Sigmoid colon (tissue), 7 donors: ENCODE measurements around the gene OLFM4. TPM values are rescaled to one million over a fixed set of nuclear protein-coding genes. Genes with fewer than 3 reads are reported as not detected.

Experiments used
- DNase-seq: peaks from one replicate; pipeline ENCODE4 v3.0.0-alpha.2; 2019
- H3K27ac ChIP-seq, 4 donors: fragments of 200-600 bp; sonication (generic); one replicate each; pipeline ENCODE4 v1.5.1; 2016 to 2019; ENCODE audit warnings: mild to moderate bottlenecking in 1 of 4
- H3K27me3 ChIP-seq, 3 donors: fragments of 200-600 bp; sonication (generic); one replicate each; pipeline ENCODE4 v1.5.1; 2019; ENCODE audit warnings: mild to moderate bottlenecking in 1 of 3
- H3K36me3 ChIP-seq, 4 donors: fragments of 200-600 bp; sonication (generic); one replicate each; pipeline ENCODE4 v1.5.1; 2016 to 2019
- H3K4me1 ChIP-seq, 4 donors: fragments of 200-600 bp; sonication (generic); one replicate each; pipeline ENCODE4 v1.5.1; 2017 to 2019
- H3K4me3 ChIP-seq, 4 donors: fragments of 200-600 bp; sonication (generic); one replicate each; pipeline ENCODE4 v1.5.1; 2017 to 2019; ENCODE audit warnings: mild to moderate bottlenecking in 2 of 4, moderate library complexity in 1 of 4
- H3K9me3 ChIP-seq, 4 donors: fragments of 200-600 bp in 3 of 4; sonication (generic) in 3 of 4; one replicate each; pipeline versions ENCODE4 v1.5.1 to v1.6.1; 2013 to 2019
- EP300 ChIP-seq, 4 donors: sonication (generic); formaldehyde crosslinking; IDR thresholded peaks; one replicate each; pipeline ENCODE4 v1.6.1; 2017; ENCODE audit warnings: antibody characterized with exemption in 4 of 4
- POLR2A ChIP-seq, 2 donors: fragments of 450-650 bp; IDR thresholded peaks; one replicate each; pipeline ENCODE4 v1.6.1; 2016; ENCODE audit warnings: antibody characterized with exemption in 2 of 2, mild to moderate bottlenecking in 2 of 2, moderate library complexity in 2 of 2
- POLR2AphosphoS5 ChIP-seq, 4 donors: sonication (generic); formaldehyde crosslinking; IDR thresholded peaks; one replicate each; pipeline ENCODE4 v1.6.1; 2017; ENCODE audit warnings: antibody characterized with exemption in 4 of 4
- WGBS, 2 donors: extraction: QIAGEN DNeasy Blood & Tissue Kit; methylation state at CpG; one replicate each; pipeline ENCODE4 v1.1.7; 2013; 5-methylcytosine and 5-hydroxymethylcytosine counted together
- intact Hi-C: fragments of 100-400 bp; cut with DNase I; formaldehyde crosslinking; loops from one replicate; pipeline ENCODE4 v1.15.1; 2023
- polyA plus RNA-seq, 3 donors: library from polyadenylated mRNA; stranded (reverse); fragments of 200-250 nt; gene quantifications; one replicate each; pipeline ENCODE4 v1.2.3, GENCODE V29; 2013
- total RNA-seq, 4 donors: library from RNA; depleted of rRNA; stranded (reverse); fragments of >200 nt; gene quantifications; one replicate each; pipeline ENCODE4 v1.1.0, GENCODE V29; 2016
- TF ChIP-seq, protein P1 (sequence below), 4 experiments: fragments of 450-650 bp in 3 of 4; fragments of 200-600 bp in 1 of 4; IDR thresholded peaks; one replicate each; pipeline ENCODE4 v1.5.1; 2016 to 2019; ENCODE audit warnings: antibody characterized with exemption in 4 of 4, mild to moderate bottlenecking in 3 of 4, moderate library complexity in 2 of 4
- donor health status: healthy with polysubstance abuse.
- donor health status: Bipolar disorder and iron deficiency.
- donor health status: healthy.

OLFM4 gene
- total and polyA plus RNA-seq, 7 donors = 0.16 to 780 (median 5.7) TPM; not detected in 1

DNA sequence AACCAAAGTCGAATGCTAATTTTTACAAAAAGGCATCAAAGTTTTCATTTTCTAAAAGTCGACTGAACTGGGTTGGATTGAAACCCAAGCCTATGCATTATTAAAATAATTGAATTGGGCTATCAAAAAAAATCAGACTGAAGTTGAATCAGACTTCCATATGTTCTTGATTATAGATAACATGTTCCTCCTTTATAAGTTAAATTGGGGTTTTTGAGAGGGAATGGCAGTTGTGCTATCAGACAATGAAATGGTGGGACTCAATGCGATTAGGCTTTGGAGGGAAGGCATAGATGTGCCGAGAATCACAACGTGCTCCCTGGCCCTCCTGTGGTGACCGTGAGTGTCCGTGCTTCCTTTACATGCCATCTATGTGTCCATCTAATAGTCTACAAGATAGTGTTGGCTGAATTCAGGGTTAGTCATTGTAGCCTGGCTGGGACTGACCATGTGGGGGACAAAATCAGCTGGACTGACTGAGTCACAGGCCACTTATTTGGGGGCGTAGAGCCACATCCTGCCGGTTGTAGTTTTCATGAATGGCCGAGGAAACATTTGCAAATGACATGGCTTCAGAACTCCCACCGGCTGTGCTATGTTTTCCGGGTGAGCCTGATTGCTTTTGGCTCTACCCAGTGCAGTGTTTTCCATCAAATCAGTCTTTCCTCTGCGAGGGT lies 37.1 kb upstream of the OLFM4 start:
- H3K27ac ChIP-seq = no peak overlapping the region
- TF ChIP-seq, protein P1, sequence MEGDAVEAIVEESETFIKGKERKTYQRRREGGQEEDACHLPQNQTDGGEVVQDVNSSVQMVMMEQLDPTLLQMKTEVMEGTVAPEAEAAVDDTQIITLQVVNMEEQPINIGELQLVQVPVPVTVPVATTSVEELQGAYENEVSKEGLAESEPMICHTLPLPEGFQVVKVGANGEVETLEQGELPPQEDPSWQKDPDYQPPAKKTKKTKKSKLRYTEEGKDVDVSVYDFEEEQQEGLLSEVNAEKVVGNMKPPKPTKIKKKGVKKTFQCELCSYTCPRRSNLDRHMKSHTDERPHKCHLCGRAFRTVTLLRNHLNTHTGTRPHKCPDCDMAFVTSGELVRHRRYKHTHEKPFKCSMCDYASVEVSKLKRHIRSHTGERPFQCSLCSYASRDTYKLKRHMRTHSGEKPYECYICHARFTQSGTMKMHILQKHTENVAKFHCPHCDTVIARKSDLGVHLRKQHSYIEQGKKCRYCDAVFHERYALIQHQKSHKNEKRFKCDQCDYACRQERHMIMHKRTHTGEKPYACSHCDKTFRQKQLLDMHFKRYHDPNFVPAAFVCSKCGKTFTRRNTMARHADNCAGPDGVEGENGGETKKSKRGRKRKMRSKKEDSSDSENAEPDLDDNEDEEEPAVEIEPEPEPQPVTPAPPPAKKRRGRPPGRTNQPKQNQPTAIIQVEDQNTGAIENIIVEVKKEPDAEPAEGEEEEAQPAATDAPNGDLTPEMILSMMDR (IDR thresholded peaks at IDR 0.05) = no peak
- TF ChIP-seq POLR2A (IDR thresholded peaks at IDR 0.05) (no peak), EP300 (IDR thresholded peaks at IDR 0.05) (no peak), POLR2AphosphoS5 (IDR thresholded peaks at IDR 0.05) (no peak)
- H3K4me3 ChIP-seq = no peak overlapping the region
- H3K4me1 ChIP-seq = no peaks in the 10 kb centered on the region
- intact Hi-C loops = no loop called here
- 94 to 95% methylated on average over 13 of the region's 13 CpGs for WGBS, 2 donors
- no peaks in the 10 kb centered on the region for H3K9me3 ChIP-seq
- no peaks in the 10 kb centered on the region for H3K36me3 ChIP-seq
- no peak for DNase-seq
- no peaks in the 10 kb centered on the region for H3K27me3 ChIP-seq

DNA sequence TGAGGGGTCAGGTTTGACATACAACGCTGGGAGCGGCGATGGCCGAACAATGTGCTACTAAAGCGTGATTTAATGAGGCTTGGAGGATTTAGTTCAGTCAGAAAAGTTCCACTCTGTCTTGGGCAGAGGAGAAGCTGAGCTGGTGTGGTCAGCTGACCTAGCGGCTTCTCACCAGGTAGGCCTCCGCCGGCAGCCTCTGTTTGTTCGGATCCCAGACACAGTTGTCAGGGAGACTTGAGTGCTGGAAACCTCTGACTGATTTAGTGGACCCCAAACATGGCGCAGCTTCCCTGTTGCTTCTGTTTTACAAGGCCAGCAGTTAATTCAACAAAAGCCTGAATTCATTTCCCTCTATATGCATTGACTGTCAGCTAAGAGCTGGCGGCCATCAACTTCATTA lies 36.5 kb upstream of the OLFM4 start:
- no peaks in the 10 kb centered on the region for H3K9me3 ChIP-seq
- no peaks in the 10 kb centered on the region for H3K36me3 ChIP-seq
- no peak overlapping the region for H3K4me3 ChIP-seq
- H3K27me3 ChIP-seq = no peaks in the 10 kb centered on the region
- intact Hi-C loops = no loop called here
- DNase-seq = no peak
- no peak overlapping the region for H3K27ac ChIP-seq
- no peaks in the 10 kb centered on the region for H3K4me1 ChIP-seq
- TF ChIP-seq, protein P1 (IDR thresholded peaks at IDR 0.05) = no peak
- TF ChIP-seq POLR2AphosphoS5 (IDR thresholded peaks at IDR 0.05) (no peak), POLR2A (IDR thresholded peaks at IDR 0.05) (no peak), EP300 (IDR thresholded peaks at IDR 0.05) (no peak)
- WGBS, 2 donors = 95 to 97% methylated on average over 11 of the region's 11 CpGs

DNA sequence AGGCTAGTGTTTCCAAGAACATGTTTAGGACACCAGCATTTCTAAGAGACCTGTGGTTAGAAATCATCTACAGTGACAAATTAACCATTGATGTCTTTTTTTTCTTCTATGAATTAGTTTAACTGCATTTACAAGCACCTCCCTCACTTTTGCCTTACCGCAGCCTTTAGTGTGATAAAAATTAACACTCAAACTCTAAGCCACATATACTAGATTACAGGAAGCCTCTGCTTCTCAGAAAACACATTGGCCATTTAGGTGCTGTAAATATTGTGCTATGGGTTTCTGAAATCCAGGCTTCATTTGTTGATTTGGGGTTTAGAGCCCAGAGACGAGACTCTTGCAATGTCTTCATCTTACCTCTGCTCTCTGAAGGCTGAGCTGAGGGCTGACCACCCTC lies 34.6 kb upstream of the OLFM4 start:
- no peak for DNase-seq
- H3K4me3 ChIP-seq = no peak overlapping the region
- intact Hi-C loops = no loop called here
- no peaks in the 10 kb centered on the region for H3K36me3 ChIP-seq
- no peak for TF ChIP-seq POLR2A (IDR thresholded peaks at IDR 0.05)
- no peak for TF ChIP-seq EP300 (IDR thresholded peaks at IDR 0.05)
- no peak for TF ChIP-seq POLR2AphosphoS5 (IDR thresholded peaks at IDR 0.05)
- TF ChIP-seq, protein P1 (IDR thresholded peaks at IDR 0.05) = no peak
- no peak overlapping the region for H3K27ac ChIP-seq
- WGBS, 2 donors = 34 to 59% methylated on average over 2 of the region's 2 CpGs
- no peaks in the 10 kb centered on the region for H3K9me3 ChIP-seq
- H3K4me1 ChIP-seq = no peaks in the 10 kb centered on the region
- no peaks in the 10 kb centered on the region for H3K27me3 ChIP-seq

DNA sequence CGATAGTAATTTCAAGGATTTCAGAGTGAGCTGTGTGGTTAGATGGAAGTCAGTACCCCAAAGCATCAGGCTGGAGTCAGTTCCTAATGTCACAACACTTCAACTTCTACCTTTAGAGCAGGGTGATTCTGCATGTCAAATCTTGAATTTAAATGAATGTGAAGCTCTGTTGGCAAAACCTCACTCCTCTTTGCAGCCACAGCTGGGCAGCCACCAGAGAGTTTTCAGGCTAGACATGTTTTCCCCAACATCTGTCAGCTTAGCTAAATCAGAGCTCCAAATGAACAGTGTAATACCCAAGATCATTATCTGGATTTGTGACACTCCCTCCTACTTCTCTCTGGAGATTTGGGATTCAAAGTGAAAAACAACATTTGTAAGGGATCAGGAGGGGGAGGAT lies 33.7 kb upstream of the OLFM4 start:
- WGBS, 2 donors = 20 to 38% methylated on average over 1 of the region's 1 CpG
- no peak for DNase-seq
- TF ChIP-seq, protein P1 (IDR thresholded peaks at IDR 0.05) = no peak
- H3K27ac ChIP-seq = no peak overlapping the region
- no peaks in the 10 kb centered on the region for H3K36me3 ChIP-seq
- intact Hi-C loops = no loop called here
- H3K4me3 ChIP-seq = no peak overlapping the region
- no peaks in the 10 kb centered on the region for H3K9me3 ChIP-seq
- H3K4me1 ChIP-seq = no peaks in the 10 kb centered on the region
- H3K27me3 ChIP-seq = no peaks in the 10 kb centered on the region

DNA sequence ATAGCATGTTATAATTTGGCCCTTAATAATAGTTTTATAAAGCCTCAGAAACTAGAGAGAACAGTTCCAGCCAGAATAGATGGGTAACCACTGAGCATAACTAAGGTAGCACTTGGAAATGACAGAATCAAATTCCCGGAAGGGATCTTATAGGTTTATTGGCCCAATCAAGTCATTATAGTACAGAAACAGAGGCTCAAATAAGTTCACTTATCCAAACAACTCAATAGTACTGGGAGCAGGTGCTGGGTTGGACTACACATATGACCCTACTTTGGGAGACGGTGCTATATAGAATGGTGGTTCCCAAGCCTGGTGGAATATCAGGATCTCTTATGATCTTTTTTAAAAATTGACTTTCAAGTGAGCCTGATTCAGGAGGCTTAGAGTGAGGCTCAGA lies 32.7 kb upstream of the OLFM4 start:
- H3K4me1 ChIP-seq = no peaks in the 10 kb centered on the region
- TF ChIP-seq POLR2A (IDR thresholded peaks at IDR 0.05) = no peak
- no peak for TF ChIP-seq POLR2AphosphoS5 (IDR thresholded peaks at IDR 0.05)
- TF ChIP-seq, protein P1 (IDR thresholded peaks at IDR 0.05) = no peak
- no peak for TF ChIP-seq EP300 (IDR thresholded peaks at IDR 0.05)
- H3K36me3 ChIP-seq = no peaks in the 10 kb centered on the region
- no peak for DNase-seq
- H3K9me3 ChIP-seq = no peaks in the 10 kb centered on the region
- H3K27ac ChIP-seq = no peak overlapping the region
- intact Hi-C loops = no loop called here
- 16 to 74% methylated on average over 2 of the region's 2 CpGs for WGBS, 2 donors
- no peak overlapping the region for H3K4me3 ChIP-seq
- no peaks in the 10 kb centered on the region for H3K27me3 ChIP-seq
